Dermis blood vessel endothelial cell (primary cell): ENCODE results near the gene RUSC2. TPM values are rescaled to one million over a fixed set of nuclear protein-coding genes. Genes with fewer than 3 reads are reported as not detected.

Experiments
- DNase-seq: peaks from one replicate; pipeline ENCODE4 v3.0.0; 2010
- total RNA-seq: library from RNA; depleted of rRNA; stranded (reverse); fragments of >200 nt; gene quantifications from 2 replicates; pipeline ENCODE4 v1.2.3, GENCODE V29; 2014

Gene RUSC2, protein sequence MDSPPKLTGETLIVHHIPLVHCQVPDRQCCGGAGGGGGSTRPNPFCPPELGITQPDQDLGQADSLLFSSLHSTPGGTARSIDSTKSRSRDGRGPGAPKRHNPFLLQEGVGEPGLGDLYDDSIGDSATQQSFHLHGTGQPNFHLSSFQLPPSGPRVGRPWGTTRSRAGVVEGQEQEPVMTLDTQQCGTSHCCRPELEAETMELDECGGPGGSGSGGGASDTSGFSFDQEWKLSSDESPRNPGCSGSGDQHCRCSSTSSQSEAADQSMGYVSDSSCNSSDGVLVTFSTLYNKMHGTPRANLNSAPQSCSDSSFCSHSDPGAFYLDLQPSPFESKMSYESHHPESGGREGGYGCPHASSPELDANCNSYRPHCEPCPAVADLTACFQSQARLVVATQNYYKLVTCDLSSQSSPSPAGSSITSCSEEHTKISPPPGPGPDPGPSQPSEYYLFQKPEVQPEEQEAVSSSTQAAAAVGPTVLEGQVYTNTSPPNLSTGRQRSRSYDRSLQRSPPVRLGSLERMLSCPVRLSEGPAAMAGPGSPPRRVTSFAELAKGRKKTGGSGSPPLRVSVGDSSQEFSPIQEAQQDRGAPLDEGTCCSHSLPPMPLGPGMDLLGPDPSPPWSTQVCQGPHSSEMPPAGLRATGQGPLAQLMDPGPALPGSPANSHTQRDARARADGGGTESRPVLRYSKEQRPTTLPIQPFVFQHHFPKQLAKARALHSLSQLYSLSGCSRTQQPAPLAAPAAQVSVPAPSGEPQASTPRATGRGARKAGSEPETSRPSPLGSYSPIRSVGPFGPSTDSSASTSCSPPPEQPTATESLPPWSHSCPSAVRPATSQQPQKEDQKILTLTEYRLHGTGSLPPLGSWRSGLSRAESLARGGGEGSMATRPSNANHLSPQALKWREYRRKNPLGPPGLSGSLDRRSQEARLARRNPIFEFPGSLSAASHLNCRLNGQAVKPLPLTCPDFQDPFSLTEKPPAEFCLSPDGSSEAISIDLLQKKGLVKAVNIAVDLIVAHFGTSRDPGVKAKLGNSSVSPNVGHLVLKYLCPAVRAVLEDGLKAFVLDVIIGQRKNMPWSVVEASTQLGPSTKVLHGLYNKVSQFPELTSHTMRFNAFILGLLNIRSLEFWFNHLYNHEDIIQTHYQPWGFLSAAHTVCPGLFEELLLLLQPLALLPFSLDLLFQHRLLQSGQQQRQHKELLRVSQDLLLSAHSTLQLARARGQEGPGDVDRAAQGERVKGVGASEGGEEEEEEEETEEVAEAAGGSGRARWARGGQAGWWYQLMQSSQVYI (N-terminal part only)
- 15.8 and 24.5 TPM in 2 replicates for total RNA-seq

- peak; percentile 93 for DNase-seq
Observed at GRCh38 chr9:35489313-35490154, at the start of gene RUSC2. Gene RUSC2 (plus strand): TSS chr9:35490111. CDS start chr9:35546522, 56,411 bp downstream.

GRCh38 chr9:35446012-35446411 is 43.9 kb upstream of the RUSC2 start:
- DNase-seq = no peak

DNA sequence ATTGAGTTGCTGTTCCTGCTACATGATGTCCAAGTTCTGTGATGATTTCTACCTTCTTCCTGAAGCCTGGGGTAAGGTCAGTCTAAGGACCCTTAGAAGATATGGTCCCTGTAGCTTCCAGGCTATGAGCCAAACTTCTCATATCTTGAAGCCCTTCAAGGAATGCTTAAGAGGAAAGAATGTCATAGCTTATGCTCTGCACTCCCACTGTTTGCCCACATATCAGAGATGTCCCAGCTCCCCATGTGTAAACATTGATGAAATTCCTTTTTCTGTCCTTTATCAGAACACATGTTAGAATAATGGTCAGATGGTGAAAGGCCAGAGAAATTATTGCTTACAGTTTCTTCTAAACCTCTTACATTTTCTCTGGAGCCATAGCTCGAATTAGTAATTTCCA is 41.4 kb upstream of the RUSC2 start:
- no peak for DNase-seq

- no peak for DNase-seq
Observed at GRCh38 chr9:35452481-35452880, 37.4 kb upstream of the RUSC2 start.

GRCh38 chr9:35453786-35454185 is 36.1 kb upstream of the RUSC2 start:
- DNase-seq = no peak

- DNase-seq = peak; percentile 27
Observed at GRCh38 chr9:35464141-35465025, 25.5 kb upstream of the RUSC2 start.

DNA sequence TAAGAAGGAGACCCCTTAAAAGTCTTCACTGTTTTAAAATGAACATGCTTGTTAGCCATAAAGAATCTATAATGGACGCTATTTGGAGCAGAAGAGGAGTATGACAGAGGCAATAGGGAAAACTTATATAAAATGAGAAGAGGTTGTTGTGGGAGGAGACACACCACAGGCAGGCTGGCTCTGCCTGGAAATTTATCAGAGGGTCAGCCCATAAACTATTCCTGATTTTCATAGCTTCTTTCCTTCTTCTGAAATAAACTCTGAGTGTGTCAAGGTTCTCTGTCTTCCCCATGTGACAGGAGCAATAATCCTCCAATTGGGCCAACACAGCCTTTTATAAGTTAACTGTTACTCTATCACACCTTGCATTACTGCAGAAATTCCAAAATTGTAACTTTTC is 19.6 kb upstream of the RUSC2 start:
- DNase-seq = no peak

GRCh38 chr9:35470894-35471293 is 19.0 kb upstream of the RUSC2 start:
- DNase-seq = no peak

DNA sequence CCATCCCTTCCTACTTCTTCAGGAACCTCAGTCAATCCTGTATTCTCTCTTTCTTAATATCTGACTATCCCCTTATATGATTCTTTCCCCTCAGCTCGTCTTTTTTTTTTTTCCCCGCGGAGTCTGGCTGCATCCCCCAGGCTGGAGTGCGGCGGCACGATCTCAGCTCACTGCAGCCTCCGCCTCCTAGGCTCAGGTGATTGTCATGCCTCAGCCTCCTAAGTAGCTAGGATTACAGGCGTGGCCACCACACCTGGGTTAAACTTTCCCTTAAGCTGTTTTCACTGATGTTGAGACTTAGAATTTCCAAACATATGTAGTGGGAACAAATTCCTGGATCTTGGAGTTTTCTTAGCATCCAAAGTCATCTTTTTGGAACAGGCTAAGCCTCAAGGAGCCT is 13.3 kb upstream of the RUSC2 start:
- DNase-seq = no peak

DNA sequence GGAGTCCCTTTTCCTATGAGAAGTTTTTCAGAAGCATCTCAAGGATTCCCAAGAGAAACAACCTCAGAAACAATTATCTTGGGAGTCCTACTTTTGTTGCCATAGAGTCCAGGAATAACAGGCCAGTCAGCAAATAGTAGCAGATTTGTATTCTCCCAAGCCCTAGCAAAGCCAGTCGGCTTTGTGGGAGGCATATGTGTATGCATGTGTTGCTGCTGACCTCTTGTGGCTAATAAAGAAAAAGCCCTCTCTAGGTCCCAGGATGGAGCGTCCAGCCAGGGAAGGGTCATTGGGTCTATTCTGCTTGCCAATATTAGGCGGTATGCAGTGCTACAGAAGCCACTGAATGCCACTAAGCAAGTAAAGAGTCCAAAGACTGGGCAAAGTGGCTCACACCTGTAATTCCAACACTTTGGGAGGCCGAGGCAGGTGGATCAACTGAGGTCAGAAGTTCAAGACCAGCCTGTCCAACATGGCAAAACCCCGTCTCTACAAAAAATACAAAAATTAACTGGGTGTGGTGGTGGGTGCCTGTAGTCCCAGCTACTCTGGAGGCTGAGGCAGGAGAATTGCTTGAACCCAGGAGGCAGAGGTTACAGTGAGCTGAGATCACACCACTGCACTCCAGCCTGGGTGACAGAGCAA is 12.6 kb upstream of the RUSC2 start:
- DNase-seq = peak; percentile 90

DNA sequence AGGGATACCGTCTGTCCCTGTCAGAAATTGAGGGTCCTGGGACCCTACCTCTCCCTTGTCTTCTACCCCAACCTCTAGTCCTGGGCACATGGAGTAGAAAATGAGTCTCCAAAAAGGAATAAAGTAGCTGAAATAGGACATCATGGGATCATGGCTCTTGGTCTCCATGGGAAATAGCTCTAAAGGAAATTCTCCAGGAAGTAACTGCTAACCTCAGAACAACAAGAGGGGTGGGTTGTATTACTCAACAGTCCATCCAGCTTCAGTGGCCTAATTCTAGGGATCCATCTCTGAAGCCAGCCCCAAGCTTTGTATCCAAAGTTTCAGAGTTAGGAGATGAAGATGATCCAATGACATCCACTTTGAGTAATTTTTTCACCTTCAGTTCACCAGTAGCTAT is 11.0 kb upstream of the RUSC2 start:
- DNase-seq = peak; percentile 59

DNA sequence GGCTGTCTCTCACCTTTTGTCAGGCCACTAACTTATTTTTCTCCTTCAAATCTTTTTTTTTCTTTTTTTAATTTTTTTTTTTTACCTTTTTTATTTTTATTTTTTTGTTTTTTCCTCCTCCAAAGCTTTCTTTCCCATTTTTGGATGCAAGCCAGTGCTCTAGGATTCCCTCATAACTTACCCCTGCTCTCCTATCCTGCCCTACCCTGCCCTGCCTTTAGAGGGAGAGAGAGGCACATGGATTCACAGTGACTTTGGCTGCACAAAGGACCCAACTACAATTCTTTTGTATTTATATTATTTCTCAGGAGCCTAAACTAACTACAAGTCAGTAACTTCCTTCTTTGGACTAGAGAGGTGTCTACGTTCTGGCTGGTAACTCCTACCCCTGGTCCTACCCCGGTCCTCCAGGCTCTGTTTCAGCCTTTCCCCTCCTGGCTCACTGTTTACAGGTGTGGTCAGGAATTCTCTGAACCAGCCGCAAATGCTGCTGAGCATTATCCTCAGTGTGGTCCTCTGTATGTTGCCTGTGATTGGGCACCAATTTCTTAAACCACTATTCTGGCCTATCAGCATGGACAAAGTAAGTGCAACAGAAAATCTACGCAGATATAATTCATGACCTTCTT is 8.4 kb upstream of the RUSC2 start:
- peak; percentile 86 for DNase-seq

GRCh38 chr9:35482071-35482470 is 7.8 kb upstream of the RUSC2 start:
- DNase-seq = no peak

DNA sequence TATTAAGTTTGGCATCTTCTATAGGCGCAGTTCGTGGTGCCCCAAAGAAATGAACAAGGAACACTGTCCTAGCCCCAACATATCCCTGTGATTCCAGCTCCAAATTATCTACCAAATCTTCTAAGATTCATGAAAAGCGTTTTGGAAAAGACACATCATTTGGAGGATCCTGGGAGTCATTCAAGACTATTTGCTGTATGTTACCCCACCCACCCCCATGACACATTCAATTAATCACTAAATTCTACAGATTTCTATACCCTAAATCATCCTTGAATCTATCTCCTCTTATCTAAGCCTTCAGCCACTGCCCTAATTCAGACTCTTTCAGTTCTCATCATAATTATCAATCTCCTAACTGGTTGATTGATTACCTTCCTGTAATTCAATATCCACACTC is 5.5 kb upstream of the RUSC2 start:
- DNase-seq = no peak

GRCh38 chr9:35487081-35487480 is 2.8 kb upstream of the RUSC2 start:
- no peak for DNase-seq

DNA sequence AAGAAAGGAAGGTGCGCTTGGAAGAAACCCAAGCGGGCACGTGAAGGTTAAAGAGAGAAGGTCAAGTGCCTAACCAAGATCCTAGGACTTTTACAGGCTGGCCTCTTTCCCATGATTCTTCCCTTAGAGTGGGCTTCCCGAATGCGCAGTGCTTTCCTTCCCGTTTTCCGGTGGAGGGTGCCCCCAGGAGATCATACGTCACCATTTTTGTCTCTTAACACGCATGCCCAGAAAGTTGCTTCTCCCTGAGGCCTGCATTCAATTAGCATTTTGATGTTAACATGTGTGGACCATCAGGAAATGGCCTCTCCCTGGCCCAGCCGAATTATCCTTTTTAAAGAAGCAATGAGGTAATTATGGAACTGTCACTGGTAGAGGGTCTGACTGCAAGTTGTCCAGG is 1.9 kb upstream of the RUSC2 start:
- DNase-seq = no peak

DNA sequence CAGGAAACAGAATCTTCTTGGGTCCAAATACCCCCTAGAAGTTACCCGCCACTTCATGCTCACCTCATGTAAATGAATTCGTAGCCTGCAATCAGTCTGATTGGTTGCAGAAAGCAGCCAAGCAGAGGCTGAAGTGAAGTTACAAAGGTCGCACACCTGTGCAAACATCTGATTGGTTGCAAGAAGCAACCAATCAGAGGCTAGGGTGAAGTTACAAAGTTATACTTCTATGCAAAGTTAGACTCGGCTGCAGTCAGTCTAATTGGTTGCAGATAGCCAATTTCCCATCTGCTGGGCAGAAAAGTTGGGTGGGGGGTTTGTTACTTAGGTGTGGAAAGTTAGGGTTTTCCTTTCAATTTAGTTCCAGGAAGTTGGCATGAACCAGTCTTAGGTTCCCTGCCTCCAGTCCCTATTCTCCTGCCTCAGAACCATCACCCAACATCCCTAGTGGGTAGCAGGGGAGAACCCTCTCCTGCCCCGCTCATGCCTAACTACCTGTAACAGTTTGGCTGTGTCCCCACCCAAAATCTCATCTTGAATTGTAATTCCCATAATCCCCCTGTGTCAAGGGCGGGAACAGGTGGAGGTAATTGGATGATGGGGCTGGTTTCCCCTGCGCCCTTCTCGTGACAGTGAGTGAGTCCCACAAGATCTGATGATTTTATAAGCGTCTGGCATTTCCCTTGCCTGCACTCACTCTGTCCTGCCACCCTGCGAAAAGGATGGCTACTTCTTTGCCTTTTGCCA is 1.2 kb upstream of the RUSC2 start:
- DNase-seq = no peak

- no peak for DNase-seq
Observed at GRCh38 chr9:35490155-35490909, 421 bp downstream of the RUSC2 start.
